Measurements from ENCODE around the gene PRKCE. TPM values are rescaled to one million over a fixed set of nuclear protein-coding genes. Genes with fewer than 3 reads are reported as not detected.

PRKCE gene
- polyA plus RNA-seq, 3 donors, result 1.3 to 7.7 (median 2.3) TPM

DNA sequence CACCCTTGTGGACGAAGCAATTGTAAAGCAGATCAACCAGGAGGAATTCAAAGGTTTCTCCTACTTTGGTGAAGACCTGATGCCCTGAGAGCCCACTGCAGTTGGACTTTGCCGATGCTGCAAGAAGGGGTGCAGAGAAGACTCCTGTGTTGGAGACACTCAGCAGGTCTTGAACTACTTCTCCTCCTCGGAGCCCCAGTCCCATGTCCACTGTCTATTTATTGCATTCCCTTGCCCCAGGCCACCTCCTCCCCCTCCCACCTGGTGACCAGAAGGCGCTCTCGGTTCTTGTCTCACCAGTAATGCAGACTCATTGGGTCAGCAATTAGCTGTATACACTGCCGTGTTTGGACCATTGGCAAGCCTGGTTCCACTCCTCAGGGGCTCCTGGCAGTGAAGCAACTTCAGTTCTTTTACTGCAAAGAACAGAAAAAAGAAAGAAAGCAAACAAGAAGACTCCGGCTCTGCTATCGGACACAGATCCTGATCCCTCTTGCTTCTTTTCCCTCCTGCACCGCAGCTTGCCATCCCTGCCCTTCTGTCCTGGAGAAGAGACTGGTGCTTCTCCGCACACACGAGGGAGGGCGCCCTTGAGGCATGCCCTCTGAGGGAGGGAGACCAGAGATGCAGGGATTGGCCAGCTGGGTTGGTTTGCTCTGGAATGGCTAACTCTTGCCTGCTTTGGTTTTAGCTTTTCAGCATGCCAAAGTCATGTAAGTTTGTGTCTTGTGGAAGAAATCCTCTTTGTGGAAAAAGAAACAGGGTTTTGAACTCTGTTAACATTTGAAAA lies 533.5 kb downstream of the PRKCE start:
- no peak overlapping the region for H3K9ac ChIP-seq (ENCODE audit: insufficient read depth, low read length, poor library complexity, severe bottlenecking)
- intact Hi-C loops (cut with micrococcal nuclease), result no loop called here
- H2AFZ ChIP-seq (ENCODE audit: insufficient read depth, low read depth, low read length, poor library complexity, severe bottlenecking), result no peak overlapping the region
- H3K27ac Mint-ChIP-seq, result peak overlapping the region in 1 of 7 donors; percentile 9
- peaks cover 11% of the 10 kb centered on the region for H3K4me1 Mint-ChIP-seq
- H3K4me1 ChIP-seq (ENCODE audit: control insufficient read depth in 1 of 2, insufficient read depth in 2 of 2, low read length in 2 of 2), result peaks cover 6 to 16% of the 10 kb centered on the region in 2 donors
- no peaks in the 10 kb centered on the region for H3K9me3 Mint-ChIP-seq
- H3K9me3 ChIP-seq (replicated peaks in 1 of 2; ENCODE audit: control insufficient read depth in 1 of 2, insufficient read depth in 1 of 2, low read length in 2 of 2), result no peaks in the 10 kb centered on the region
- no peaks in the 10 kb centered on the region for H3K27me3 ChIP-seq (ENCODE audit: control insufficient read depth in 2 of 2, insufficient read depth in 2 of 2, low read length in 2 of 2)
- no peak overlapping the region for H3K4me2 ChIP-seq (replicated peaks; ENCODE audit: extremely low read depth, low read length, poor library complexity, severe bottlenecking)
- H3K27me3 Mint-ChIP-seq (ENCODE audit: low read depth in 3 of 3), result peaks cover 0 to 1% (median 0%) of the 10 kb centered on the region in 3 donors
- no peaks in the 10 kb centered on the region for H4K20me1 ChIP-seq (ENCODE audit: insufficient read depth, low read length)
- H3K36me3 ChIP-seq (replicated peaks in 1 of 2; ENCODE audit: control insufficient read depth in 1 of 2, insufficient read depth in 2 of 2, low read length in 2 of 2), result peaks cover 5 to 7% of the 10 kb centered on the region in 2 donors
- DNase-seq, result no peak
- H3K36me3 Mint-ChIP-seq, result peaks cover 12 to 13% of the 10 kb centered on the region in 2 donors
- H3K27ac ChIP-seq (ENCODE audit: low read depth in 1 of 2, low read length in 2 of 2), result no peak overlapping the region
- no peak overlapping the region for H3K4me3 ChIP-seq (replicated peaks in 1 of 3; ENCODE audit: low read depth in 2 of 3, low read length in 3 of 3)
- H3K4me3 Mint-ChIP-seq, result no peak overlapping the region
- no peaks in the 10 kb centered on the region for H3K79me2 ChIP-seq (ENCODE audit: insufficient read depth, low read length)
- TF ChIP-seq, protein P1, sequence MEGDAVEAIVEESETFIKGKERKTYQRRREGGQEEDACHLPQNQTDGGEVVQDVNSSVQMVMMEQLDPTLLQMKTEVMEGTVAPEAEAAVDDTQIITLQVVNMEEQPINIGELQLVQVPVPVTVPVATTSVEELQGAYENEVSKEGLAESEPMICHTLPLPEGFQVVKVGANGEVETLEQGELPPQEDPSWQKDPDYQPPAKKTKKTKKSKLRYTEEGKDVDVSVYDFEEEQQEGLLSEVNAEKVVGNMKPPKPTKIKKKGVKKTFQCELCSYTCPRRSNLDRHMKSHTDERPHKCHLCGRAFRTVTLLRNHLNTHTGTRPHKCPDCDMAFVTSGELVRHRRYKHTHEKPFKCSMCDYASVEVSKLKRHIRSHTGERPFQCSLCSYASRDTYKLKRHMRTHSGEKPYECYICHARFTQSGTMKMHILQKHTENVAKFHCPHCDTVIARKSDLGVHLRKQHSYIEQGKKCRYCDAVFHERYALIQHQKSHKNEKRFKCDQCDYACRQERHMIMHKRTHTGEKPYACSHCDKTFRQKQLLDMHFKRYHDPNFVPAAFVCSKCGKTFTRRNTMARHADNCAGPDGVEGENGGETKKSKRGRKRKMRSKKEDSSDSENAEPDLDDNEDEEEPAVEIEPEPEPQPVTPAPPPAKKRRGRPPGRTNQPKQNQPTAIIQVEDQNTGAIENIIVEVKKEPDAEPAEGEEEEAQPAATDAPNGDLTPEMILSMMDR (IDR thresholded peaks at IDR 0.05), result no peak
- WGBS (ENCODE audit: insufficient coverage), result 94% methylated on average over 10 of the region's 12 CpGs

DNA sequence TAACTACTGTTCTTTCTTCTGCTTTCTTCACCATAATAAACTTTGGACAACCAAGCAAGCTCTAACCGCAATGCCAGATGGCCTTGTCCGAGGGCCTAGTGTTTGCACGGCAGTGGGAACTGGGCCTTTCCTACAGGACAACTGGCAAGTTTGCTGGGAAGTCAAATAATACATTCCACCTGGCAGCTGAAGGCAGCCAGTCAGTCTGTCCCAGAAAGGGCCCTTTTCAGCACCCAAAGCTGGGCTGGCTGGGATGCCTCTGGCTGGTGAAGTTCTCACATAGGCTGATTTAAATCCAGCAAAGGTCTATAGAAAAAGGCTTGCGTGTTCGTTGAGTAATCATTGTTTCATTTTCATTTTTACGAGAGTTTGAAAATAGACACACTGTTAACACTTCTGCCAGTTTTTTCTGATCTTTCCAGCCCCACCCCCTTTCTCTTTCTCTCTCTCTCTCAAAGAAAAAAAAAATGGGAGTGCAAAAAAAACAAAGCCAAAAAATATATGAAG lies 535.7 kb downstream of the PRKCE start:
- Histone ChIP-seq H3K9me3 (replicated peaks in 1 of 2; ENCODE audit: control insufficient read depth in 1 of 2, insufficient read depth in 1 of 2, low read length in 2 of 2) (no peaks in the 10 kb centered on the region), H3K79me2 (ENCODE audit: insufficient read depth, low read length) (no peaks in the 10 kb centered on the region), H3K4me3 (replicated peaks in 1 of 3; ENCODE audit: low read depth in 2 of 3, low read length in 3 of 3) (peak overlapping the region in 1 of 3 experiments; percentile 59), H3K9ac (ENCODE audit: insufficient read depth, low read length, poor library complexity, severe bottlenecking) (peak overlapping the region; percentile 52), H3K27me3 (ENCODE audit: control insufficient read depth in 2 of 2, insufficient read depth in 2 of 2, low read length in 2 of 2) (no peaks in the 10 kb centered on the region), H3K27ac (ENCODE audit: low read depth in 1 of 2, low read length in 2 of 2) (peak overlapping the region; percentile 45 to 88), H3K36me3 (replicated peaks in 1 of 2; ENCODE audit: control insufficient read depth in 1 of 2, insufficient read depth in 2 of 2, low read length in 2 of 2) (peaks cover 5 to 7% of the 10 kb centered on the region in 2 donors), H3K4me2 (replicated peaks; ENCODE audit: extremely low read depth, low read length, poor library complexity, severe bottlenecking) (peak overlapping the region; percentile 67), H4K20me1 (ENCODE audit: insufficient read depth, low read length) (no peaks in the 10 kb centered on the region), H2AFZ (ENCODE audit: insufficient read depth, low read depth, low read length, poor library complexity, severe bottlenecking) (peak overlapping the region; percentile 70), H3K4me1 (ENCODE audit: control insufficient read depth in 1 of 2, insufficient read depth in 2 of 2, low read length in 2 of 2) (peaks cover 6 to 16% of the 10 kb centered on the region in 2 donors)
- H3K9me3 Mint-ChIP-seq, result no peaks in the 10 kb centered on the region
- peak overlapping the region; percentile 62 to 83 for H3K4me3 Mint-ChIP-seq
- peaks cover 0 to 3% (median 2%) of the 10 kb centered on the region in 3 donors for H3K27me3 Mint-ChIP-seq (ENCODE audit: low read depth in 3 of 3)
- peaks cover 11% of the 10 kb centered on the region for H3K4me1 Mint-ChIP-seq
- 0% methylated on average over 1 of the region's 6 CpGs for WGBS (ENCODE audit: insufficient coverage)
- peaks cover 12 to 13% of the 10 kb centered on the region in 2 donors for H3K36me3 Mint-ChIP-seq
- intact Hi-C loops (cut with micrococcal nuclease), result no loop called here
- peak overlapping the region; percentile 80 to 92 (median 87) for H3K27ac Mint-ChIP-seq
- TF ChIP-seq, protein P1 (IDR thresholded peaks at IDR 0.05), result no peak
- DNase-seq, result peak in 2 of 3 donors; percentile 17 to 22
